Measurements from ENCODE around the gene NEU4. TPM values are rescaled to one million over a fixed set of nuclear protein-coding genes. Genes with fewer than 3 reads are reported as not detected.

The NEU4 gene
- total RNA-seq, 1 donor from 2014 or later, result 0.42 TPM

GRCh38 chr2:241855245-241855887, 46.4 kb downstream of the NEU4 start:
- DNase-seq (ENCODE audit: low spot score), result no peak
- Mint-ChIP-seq H3K4me1 (ENCODE audit: low read depth) (peaks cover 18% of the 10 kb centered on the region), H3K27me3 (ENCODE audit: low read depth) (no peaks in the 10 kb centered on the region), H3K27ac (ENCODE audit: unreplicated experiment) (no peak overlapping the region), H3K9me3 (ENCODE audit: low read depth) (no peaks in the 10 kb centered on the region), H3K4me3 (ENCODE audit: unreplicated experiment) (no peak overlapping the region), H3K36me3 (ENCODE audit: low read depth) (no peaks in the 10 kb centered on the region)
- no peak for TF ChIP-seq CTCF (IDR thresholded peaks at IDR 0.05)

GRCh38 chr2:241855888-241856422, 47.0 kb downstream of the NEU4 start:
- Mint-ChIP-seq H3K36me3 (ENCODE audit: low read depth) (no peaks in the 10 kb centered on the region), H3K27ac (ENCODE audit: unreplicated experiment) (no peak overlapping the region), H3K4me1 (ENCODE audit: low read depth) (peaks cover 18% of the 10 kb centered on the region), H3K27me3 (ENCODE audit: low read depth) (no peaks in the 10 kb centered on the region), H3K9me3 (ENCODE audit: low read depth) (no peaks in the 10 kb centered on the region), H3K4me3 (ENCODE audit: unreplicated experiment) (no peak overlapping the region)
- no peak for DNase-seq (ENCODE audit: low spot score)
- no peak for TF ChIP-seq CTCF (IDR thresholded peaks at IDR 0.05)

- no peak overlapping the region for H3K27ac Mint-ChIP-seq (ENCODE audit: unreplicated experiment)
- TF ChIP-seq CTCF (IDR thresholded peaks at IDR 0.05), result no peak
- peak; percentile 89 for DNase-seq (ENCODE audit: low spot score)
- H3K4me1 Mint-ChIP-seq (ENCODE audit: low read depth), result peaks cover 18% of the 10 kb centered on the region
- H3K36me3 Mint-ChIP-seq (ENCODE audit: low read depth), result no peaks in the 10 kb centered on the region
- no peak overlapping the region for H3K4me3 Mint-ChIP-seq (ENCODE audit: unreplicated experiment)
- peaks cover 2% of the 10 kb centered on the region for H3K27me3 Mint-ChIP-seq (ENCODE audit: low read depth)
- no peaks in the 10 kb centered on the region for H3K9me3 Mint-ChIP-seq (ENCODE audit: low read depth)
These were observed 48.1 kb downstream of the NEU4 start for GRCh38 chr2:241857041-241857541.

GRCh38 chr2:241857572-241858121, 48.7 kb downstream of the NEU4 start:
- Mint-ChIP-seq H3K4me3 (ENCODE audit: unreplicated experiment) (no peak overlapping the region), H3K27ac (ENCODE audit: unreplicated experiment) (no peak overlapping the region), H3K36me3 (ENCODE audit: low read depth) (no peaks in the 10 kb centered on the region), H3K4me1 (ENCODE audit: low read depth) (peaks cover 18% of the 10 kb centered on the region), H3K27me3 (ENCODE audit: low read depth) (peaks cover 2% of the 10 kb centered on the region), H3K9me3 (ENCODE audit: low read depth) (no peaks in the 10 kb centered on the region)
- DNase-seq (ENCODE audit: low spot score), result peak; percentile 84
- TF ChIP-seq CTCF (IDR thresholded peaks at IDR 0.05), result no peak

GRCh38 chr2:241858206-241859016, 49.4 kb downstream of the NEU4 start, which contains the start of gene PDCD1:
TSS of gene PDCD1 (minus strand) at chr2:241858894. CDS start at chr2:241858838, 56 bp downstream.
- Mint-ChIP-seq H3K9me3 (ENCODE audit: low read depth) (no peaks in the 10 kb centered on the region), H3K4me3 (ENCODE audit: unreplicated experiment) (no peak within 1 kb of the TSS), H3K4me1 (ENCODE audit: low read depth) (peaks cover 15% of the 10 kb centered on the region), H3K27ac (ENCODE audit: unreplicated experiment) (no peak within 1 kb of the TSS), H3K27me3 (ENCODE audit: low read depth) (peaks cover 2% of the 10 kb centered on the region), H3K36me3 (ENCODE audit: low read depth) (no peaks in the 10 kb centered on the region)
- DNase-seq (ENCODE audit: low spot score), result peak; percentile 83
- TF ChIP-seq CTCF (IDR thresholded peaks at IDR 0.05), result no peak
